HG03159 (cell line): ENCODE data around the gene PDE7B.
"Not testable (repeated sequence)": the region's sequence is repeated elsewhere in the genome, so short reads cannot be mapped to it uniquely, and the experiment has no call there.

ENCODE experiments used
- ATAC-seq: cut with Tn5 transposase; IDR thresholded peaks from one replicate; pipeline ENCODE4 v1.9.1; 2021; ENCODE audit warnings: mild to moderate bottlenecking, moderate library complexity; ENCODE audit not compliant: unreplicated experiment

The PDE7B gene

GRCh38 chr6:136095986-136096385 is 244.5 kb downstream of the PDE7B start:
- no peak for ATAC-seq

- no peak for ATAC-seq
Observed at GRCh38 chr6:136102991-136103688, 251.6 kb downstream of the PDE7B start.

GRCh38 chr6:136103763-136104311 is 252.3 kb downstream of the PDE7B start:
- ATAC-seq = no peak

GRCh38 chr6:136104556-136104955 is 253.1 kb downstream of the PDE7B start:
- ATAC-seq = no peak

- ATAC-seq = not testable (repeated sequence)
Observed at GRCh38 chr6:136105797-136106196, 254.3 kb downstream of the PDE7B start.

GRCh38 chr6:136108361-136108945 is 257.0 kb downstream of the PDE7B start:
- ATAC-seq = no peak

- ATAC-seq = no peak
Observed at GRCh38 chr6:136111831-136112230, 260.3 kb downstream of the PDE7B start.

- no peak for ATAC-seq
Observed at GRCh38 chr6:136112262-136112661, 260.8 kb downstream of the PDE7B start.

- ATAC-seq = no peak
Observed at GRCh38 chr6:136113736-136114173, 262.3 kb downstream of the PDE7B start.

- ATAC-seq = no peak
Observed at GRCh38 chr6:136114661-136115060, 263.2 kb downstream of the PDE7B start.

- no peak for ATAC-seq
Observed at GRCh38 chr6:136115941-136116340, 264.4 kb downstream of the PDE7B start.

- ATAC-seq = no peak
Observed at GRCh38 chr6:136117081-136117480, 265.6 kb downstream of the PDE7B start.

- no peak for ATAC-seq
Observed at GRCh38 chr6:136118787-136119186, 267.3 kb downstream of the PDE7B start.

- ATAC-seq = no peak
Observed at GRCh38 chr6:136123468-136123867, 272.0 kb downstream of the PDE7B start.

GRCh38 chr6:136125585-136125984 is 274.1 kb downstream of the PDE7B start:
- ATAC-seq = no peak

- no peak for ATAC-seq
Observed at GRCh38 chr6:136127873-136128272, 276.4 kb downstream of the PDE7B start.

GRCh38 chr6:136129365-136129764 is 277.9 kb downstream of the PDE7B start:
- ATAC-seq = no peak

GRCh38 chr6:136134268-136134667 is 282.8 kb downstream of the PDE7B start:
- no peak for ATAC-seq

- no peak for ATAC-seq
Observed at GRCh38 chr6:136134751-136135150, 283.2 kb downstream of the PDE7B start.

GRCh38 chr6:136136274-136136673 is 284.8 kb downstream of the PDE7B start:
- ATAC-seq = no peak

GRCh38 chr6:136137008-136137692 is 285.6 kb downstream of the PDE7B start:
- no peak for ATAC-seq
